Measurements from ENCODE around the gene TP53I3.
"Not testable (repeated sequence)": the region's sequence is repeated elsewhere in the genome, so short reads cannot be mapped to it uniquely, and the experiment has no call there.

The TP53I3 gene, protein sequence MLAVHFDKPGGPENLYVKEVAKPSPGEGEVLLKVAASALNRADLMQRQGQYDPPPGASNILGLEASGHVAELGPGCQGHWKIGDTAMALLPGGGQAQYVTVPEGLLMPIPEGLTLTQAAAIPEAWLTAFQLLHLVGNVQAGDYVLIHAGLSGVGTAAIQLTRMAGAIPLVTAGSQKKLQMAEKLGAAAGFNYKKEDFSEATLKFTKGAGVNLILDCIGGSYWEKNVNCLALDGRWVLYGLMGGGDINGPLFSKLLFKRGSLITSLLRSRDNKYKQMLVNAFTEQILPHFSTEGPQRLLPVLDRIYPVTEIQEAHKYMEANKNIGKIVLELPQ

DNA sequence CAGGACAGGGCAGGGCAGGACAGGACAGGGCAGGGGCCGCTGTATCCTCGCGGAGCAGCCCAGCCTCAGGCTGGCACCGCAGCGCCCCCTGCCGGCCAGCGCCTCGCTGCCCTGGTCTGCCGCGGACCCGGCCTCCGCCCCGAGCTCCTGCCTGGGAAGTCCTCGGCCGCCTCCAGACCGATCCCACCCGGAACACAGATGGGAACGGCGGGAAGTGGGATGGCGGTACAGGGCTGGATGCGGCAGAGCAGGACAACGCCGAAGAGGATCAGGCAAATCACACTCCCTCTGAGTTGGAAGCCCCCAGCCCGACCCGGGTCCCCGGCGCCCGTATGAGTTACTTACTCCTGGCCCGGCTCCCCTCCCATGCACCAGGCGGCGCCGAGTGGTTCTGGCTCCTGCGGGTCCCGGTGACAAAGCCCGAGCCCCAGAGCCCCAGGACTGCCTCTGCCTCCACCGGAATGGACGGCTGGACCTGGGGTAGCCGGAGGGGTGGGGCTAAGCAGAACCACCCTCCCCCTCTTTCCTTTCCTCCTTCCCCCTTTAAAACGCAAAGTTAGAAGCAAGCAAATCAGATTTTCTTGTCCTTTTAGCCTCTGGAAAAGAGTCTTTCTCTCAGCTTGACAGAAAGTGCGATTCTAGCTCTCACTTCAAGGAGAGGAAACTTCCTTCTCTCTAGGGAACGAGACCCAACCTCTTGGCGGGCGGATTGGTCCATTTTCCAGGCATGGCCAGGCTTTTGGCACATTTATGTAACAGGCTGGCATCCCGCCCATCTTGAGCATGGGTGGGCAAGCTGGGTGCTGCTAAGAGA is at the start of gene TP53I3:
Gene TP53I3 (minus strand): TSS at position 449 of the 814 bp plus-strand sequence. CDS start 508 bp downstream, outside the sequence.
- DNase-seq (ENCODE audit: low read depth in 2 of 2) = peak; percentile 61 to 62

- DNase-seq (ENCODE audit: low read depth in 2 of 2) = no peak
Observed at GRCh38 chr2:24132543-24132942, 47.9 kb upstream of the TP53I3 start.

- DNase-seq (ENCODE audit: low read depth in 2 of 2) = no peak
Observed at GRCh38 chr2:24125956-24126355, 41.3 kb upstream of the TP53I3 start.

GRCh38 chr2:24123922-24124580 is 39.4 kb upstream of the TP53I3 start:
- DNase-seq (ENCODE audit: low read depth in 2 of 2) = peak in 1 of 2 experiments; percentile 13

DNA sequence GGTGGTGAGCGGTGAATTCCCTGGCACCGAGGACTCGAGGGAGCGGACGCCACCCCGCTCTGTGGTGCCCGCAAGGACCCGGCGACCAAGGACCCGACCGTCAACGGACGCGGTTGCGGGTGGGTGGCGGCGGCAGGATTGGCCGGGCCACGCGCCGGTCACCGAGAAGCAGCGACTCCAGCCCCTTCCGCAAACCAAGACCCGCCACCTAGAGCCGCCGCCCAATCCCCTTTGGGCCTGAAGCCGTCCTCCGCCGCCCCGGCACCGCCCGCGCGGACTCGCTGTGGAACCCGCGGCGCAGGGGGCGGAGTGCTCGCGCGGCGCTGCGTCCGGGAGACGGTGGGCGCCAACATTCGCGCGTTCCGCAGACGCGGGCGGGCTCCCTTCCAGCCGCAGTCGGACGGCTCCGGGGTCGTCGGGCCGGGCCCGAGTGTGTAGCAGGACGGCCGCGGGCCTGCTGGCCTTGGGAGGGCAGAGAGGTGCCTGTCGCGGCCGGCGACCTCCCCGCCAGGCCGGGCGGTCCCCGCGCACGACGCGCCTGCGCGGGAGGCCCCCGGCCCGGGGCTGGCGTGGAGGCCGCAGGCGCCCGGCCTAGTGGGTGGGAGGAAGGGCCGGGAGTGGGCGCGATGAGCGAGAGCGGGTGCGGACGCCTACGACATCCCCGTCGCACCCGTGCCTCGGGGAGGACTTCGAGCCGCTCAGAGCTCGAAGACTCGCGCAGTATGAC is 38.7 kb upstream of the TP53I3 start, which contains the start of the genes FAM228B and PFN4:
Gene FAM228B (plus strand): TSS at position 275 of the 727 bp plus-strand sequence. CDS start 893 bp downstream, outside the sequence.
Gene PFN4 (minus strand): TSS at position 140 of the 727 bp plus-strand sequence. CDS start 799 bp downstream, outside the sequence.
- DNase-seq (ENCODE audit: low read depth in 2 of 2) = peak; percentile 29 to 30

DNA sequence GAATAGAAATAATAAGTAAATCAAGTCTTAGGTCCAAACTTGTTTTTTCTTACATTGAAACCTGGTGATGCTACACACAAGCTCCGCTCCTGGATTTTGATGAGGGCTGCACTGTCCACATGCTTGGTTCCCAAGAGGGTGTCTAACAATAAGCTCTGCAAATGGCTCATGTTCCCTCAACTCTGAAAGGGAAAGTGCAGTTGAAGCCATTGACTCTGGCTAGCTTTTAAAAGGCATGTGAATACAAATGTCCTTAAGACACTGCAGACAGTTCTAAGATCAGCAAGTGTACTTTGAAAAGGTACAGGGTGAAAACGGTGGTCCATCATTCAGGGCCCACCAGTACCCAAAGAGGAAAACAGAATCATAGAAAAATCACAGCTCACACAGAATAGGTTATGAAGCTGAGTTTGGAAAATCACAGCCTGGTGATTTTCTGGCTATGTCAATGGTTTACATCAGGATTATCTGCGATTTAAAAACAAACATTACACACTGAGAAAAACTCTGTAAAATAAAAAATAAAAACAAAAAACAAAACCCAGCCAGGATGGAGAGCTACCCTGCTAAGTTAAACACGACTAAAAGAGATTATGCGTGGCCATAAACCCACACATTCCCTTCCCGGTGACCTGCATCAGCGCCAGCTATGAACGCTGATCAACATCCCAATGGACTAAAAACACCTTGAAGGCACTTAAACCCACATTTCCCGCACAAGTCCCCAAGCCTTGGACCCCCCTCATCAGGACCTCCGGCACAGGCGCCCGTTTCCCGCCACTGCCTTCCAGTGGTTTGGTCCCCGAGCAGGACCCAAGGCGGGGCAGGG is 37.9 kb upstream of the TP53I3 start:
- DNase-seq (ENCODE audit: low read depth in 2 of 2) = no peak

DNA sequence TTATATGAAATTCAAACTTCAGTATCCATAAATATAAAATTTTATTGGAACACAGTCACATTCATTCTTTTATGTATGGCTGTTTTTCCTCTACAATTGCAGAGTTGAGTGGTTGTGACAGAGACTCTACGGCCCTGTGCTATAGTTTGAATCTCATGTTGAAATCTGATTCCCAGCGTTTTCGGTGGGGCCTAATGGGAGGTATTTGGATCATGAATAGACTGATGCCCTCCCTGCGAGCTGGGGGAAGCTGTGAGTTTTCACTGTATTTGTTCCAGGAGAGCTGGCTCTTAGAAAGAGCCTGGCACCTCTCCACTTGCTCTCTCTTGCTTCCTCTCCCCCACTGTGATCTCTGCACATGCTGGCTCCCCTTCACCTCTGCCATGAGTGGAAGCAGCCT is 36.8 kb upstream of the TP53I3 start:
- no peak for DNase-seq (ENCODE audit: low read depth in 2 of 2)

- no peak for DNase-seq (ENCODE audit: low read depth in 2 of 2)
Observed at GRCh38 chr2:24121066-24121465, 36.4 kb upstream of the TP53I3 start.

DNA sequence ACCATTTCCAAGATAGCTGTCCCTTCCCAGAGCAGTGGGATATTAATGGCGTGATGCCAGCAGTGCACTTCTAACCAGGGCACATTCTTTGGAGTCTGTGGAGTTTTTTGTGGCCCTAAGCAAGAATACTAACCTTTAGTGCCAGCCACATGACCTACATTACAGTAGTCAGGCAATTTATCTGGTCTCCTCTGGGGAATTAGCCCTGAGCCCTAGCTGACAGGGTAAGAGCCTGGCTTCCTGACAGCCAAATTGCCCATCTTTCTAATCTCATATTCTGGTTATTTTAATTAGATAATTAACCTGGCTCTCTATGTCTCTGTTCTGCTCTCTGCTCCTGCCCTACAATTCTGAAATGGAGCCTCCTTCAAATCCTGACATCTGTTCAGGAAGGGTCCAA is 33.3 kb upstream of the TP53I3 start:
- DNase-seq (ENCODE audit: low read depth in 2 of 2) = no peak

DNA sequence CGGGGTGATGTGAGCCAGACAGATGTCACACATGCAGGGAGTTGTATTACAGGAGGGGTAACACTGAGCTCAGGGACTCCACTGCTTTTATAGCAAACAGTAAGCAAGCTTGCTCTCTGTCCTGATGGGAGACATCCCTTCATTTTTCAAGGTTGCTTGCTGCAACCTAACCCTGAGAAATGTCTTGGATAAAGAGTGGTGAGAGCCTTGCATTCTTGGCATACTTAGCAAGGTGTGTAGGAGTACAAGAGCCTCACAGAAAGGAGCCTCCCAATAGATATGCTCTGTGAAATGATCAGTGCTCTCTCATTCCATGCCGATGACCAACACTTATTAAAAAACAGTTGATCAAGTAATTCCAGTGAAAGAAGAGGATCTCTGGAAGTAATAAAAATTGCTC is 30.4 kb upstream of the TP53I3 start:
- DNase-seq (ENCODE audit: low read depth in 2 of 2) = peak; percentile 15 to 18

- DNase-seq (ENCODE audit: low read depth in 2 of 2) = peak; percentile 27 to 43
Observed at GRCh38 chr2:24111407-24111901, 26.8 kb upstream of the TP53I3 start.

GRCh38 chr2:24110660-24111303 is 26.1 kb upstream of the TP53I3 start:
- no peak for DNase-seq (ENCODE audit: low read depth in 2 of 2)

GRCh38 chr2:24109431-24109830 is 24.8 kb upstream of the TP53I3 start:
- DNase-seq (ENCODE audit: low read depth in 2 of 2) = not testable (repeated sequence)

DNA sequence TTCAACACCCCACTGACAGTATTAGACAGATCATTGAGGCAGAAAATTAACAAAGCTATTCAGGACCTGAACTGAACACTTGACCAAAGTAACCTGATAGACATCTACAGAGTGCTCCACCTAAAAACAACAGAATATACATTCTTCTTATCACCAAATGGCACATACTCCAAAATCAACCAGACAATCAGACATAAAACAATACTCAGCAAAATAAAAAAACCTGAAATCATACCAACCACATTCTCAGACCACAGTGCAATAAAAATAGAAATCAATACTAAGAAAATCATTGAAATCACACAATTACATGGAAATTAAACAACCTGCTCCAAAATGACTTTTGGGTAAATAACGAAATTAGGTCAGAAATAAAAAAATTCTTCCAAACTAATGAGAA is 22.7 kb upstream of the TP53I3 start:
- no peak for DNase-seq (ENCODE audit: low read depth in 2 of 2)

DNA sequence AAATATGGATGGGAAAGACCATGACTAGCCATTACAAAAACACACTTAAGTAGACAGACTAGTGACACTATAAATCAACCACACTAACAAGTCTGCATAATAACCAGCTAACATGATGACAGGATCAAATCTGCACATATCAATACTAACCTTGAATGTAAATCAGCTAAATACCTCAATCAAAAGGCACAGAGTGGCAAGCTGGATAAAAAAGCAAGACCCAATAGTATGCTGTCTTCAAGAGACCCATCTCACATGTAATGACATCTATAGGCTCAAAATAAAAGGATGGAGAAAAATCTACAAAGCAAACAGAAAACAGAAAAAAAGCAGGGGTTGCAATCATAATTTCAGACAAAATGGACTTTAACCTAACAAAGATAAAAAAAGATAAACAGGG is 22.2 kb upstream of the TP53I3 start:
- DNase-seq (ENCODE audit: low read depth in 2 of 2) = no peak

DNA sequence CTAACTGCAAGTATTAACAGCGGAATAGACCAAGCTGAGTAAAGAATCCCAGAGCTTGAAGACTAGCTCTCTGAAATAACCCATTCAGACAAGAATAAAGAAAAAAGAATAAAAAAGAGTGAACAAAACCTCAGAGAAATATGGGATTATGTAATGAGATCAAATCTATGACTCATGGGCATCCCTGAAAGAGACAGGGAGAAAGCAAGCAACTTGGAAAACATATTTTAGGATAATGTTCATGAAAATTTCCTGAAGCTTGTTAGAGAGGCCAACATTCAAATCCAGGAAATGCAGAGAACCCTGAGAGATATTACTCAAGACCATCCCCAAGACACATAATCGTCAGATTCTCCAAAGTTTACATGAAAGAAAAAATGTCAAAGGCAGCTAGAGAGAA is 21.2 kb upstream of the TP53I3 start:
- DNase-seq (ENCODE audit: low read depth in 2 of 2) = peak; percentile 23 to 26

DNA sequence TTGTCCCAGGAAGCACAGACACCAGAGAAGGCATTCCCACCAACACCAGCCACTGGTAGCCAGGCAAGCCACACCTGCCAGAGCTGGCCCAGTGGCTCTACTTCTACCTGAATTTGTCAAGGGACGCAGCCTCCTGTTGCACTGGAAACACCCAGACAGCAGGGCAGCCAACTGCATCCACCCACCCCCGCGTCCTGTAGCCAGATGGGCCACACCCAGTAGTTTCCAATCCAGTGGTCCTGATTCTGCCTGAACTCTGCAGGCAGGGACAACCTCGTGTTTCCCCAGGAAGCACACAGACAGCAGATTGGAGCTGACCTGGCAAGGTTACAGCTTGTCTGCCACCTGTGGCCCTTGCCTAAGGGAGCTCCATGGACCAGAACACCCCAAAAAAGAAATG is 20.3 kb upstream of the TP53I3 start:
- DNase-seq (ENCODE audit: low read depth in 2 of 2) = no peak

GRCh38 chr2:24104110-24104650 is 19.5 kb upstream of the TP53I3 start:
- no peak for DNase-seq (ENCODE audit: low read depth in 2 of 2)

DNA sequence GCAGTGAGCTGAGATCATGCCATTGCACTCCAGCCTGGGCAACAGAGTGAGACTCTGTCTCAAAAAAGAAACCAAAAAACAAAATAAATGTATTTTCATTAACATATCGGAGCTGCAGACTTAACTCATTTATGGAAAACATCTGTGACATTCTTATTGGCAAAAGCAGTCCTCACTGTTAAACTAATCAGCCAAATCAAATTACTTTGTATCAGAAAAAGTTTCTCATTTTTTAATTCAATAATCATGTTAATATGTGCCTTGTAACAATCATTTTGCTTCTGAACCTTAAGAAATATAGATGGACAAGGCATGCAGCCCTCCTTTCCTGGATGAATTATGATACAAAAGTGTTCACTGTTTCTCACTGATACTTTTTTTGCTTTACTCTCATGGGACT is 18.0 kb upstream of the TP53I3 start:
- DNase-seq (ENCODE audit: low read depth in 2 of 2) = no peak

DNA sequence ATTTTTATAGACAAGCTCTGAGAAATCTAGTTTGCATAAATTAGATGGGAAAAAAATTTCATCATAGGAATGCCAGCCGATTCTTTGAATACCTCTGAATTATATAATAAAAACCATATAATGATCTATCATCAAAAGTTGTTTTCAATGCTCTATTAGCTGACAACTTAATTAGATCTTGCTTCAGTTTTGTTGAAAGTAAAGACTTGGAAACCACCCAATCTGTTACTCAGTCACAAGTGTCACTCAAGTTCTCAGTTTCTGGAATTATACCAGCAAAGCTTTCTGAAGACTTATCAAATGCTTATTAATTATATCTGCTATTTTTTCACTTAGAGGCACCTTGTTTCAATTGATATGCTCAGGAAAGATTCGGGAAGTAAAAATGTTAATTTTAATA is 17.4 kb upstream of the TP53I3 start:
- DNase-seq (ENCODE audit: low read depth in 2 of 2) = no peak
